ENCODE results near the gene SNRPD3. TPM values are rescaled to one million over a fixed set of nuclear protein-coding genes. Genes with fewer than 3 reads are reported as not detected.

Gene SNRPD3
- total and polyA plus RNA-seq, 9 of the 15 experiments (the other 6 are each of a cell fraction or from before 2014, with no cell fraction given), result 131 to 366 (median 274) TPM

DNA sequence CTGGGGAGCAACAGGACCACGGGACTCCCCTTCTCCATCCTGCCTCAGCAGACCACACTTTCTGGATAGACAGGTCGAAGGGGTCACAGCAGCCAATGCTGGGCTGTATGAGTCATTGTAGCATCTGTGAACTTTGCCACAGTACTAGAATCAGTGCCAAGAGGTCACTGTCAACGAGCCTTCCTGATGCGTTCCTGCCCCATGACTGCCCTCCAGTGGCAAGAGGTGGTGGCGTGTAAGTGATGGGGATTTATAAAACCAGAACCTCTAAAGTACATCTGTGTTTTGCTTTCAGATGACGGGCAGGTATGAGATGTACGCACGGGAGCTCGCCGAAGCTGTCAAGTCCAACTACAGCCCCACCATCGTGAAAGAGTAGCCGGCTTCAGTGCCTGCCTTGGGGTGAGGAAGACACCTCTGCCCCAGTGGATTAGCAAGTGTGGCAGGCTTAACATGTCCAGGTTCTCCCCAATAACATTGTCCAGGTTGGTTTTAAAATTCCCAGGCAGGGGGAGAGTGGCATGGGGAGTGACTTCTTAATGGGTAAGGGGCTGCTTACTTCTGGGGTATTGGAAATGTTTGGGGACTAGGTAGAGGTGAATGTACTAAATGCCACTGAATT, 30.3 kb upstream of the SNRPD3 start (continued):
- TF ChIP-seq FOXK2 (conservative IDR thresholded peaks at IDR 0.05 in 1 of 2, IDR thresholded peaks at IDR 0.05 in 1 of 2; ENCODE audit: low read depth in 2 of 2) (no peak), ZEB2 (IDR thresholded peaks at IDR 0.05) (peak; percentile 16; the same call in 1 of the 2 replicates), RAD51 (IDR thresholded peaks at IDR 0.05; ENCODE audit: borderline replicate concordance, low read depth) (no peak), HDAC2 (IDR thresholded peaks at IDR 0.05) (no peak), CREBBP (IDR thresholded peaks at IDR 0.05; ENCODE audit: low read depth, low read length) (no peak), LCOR (CRISPR knock-in tag; IDR thresholded peaks at IDR 0.05) (peak; percentile 37; the same call in 1 of the 2 replicates), ADNP (tag; IDR thresholded peaks at IDR 0.05) (no peak), ZNF57 (CRISPR knock-in tag; IDR thresholded peaks at IDR 0.05) (no peak), MYC (IDR thresholded peaks at IDR 0.05; ENCODE audit: low read depth, low read length) (no peak), MYC (CRISPR knock-in tag; IDR thresholded peaks at IDR 0.05; ENCODE audit: borderline replicate concordance, low read depth) (no peak), ZNF143 (CRISPR knock-in tag; IDR thresholded peaks at IDR 0.05) (no peak), PHB2 (IDR thresholded peaks at IDR 0.05; ENCODE audit: low read depth) (no peak)
- TF ChIP-seq, protein P1, sequence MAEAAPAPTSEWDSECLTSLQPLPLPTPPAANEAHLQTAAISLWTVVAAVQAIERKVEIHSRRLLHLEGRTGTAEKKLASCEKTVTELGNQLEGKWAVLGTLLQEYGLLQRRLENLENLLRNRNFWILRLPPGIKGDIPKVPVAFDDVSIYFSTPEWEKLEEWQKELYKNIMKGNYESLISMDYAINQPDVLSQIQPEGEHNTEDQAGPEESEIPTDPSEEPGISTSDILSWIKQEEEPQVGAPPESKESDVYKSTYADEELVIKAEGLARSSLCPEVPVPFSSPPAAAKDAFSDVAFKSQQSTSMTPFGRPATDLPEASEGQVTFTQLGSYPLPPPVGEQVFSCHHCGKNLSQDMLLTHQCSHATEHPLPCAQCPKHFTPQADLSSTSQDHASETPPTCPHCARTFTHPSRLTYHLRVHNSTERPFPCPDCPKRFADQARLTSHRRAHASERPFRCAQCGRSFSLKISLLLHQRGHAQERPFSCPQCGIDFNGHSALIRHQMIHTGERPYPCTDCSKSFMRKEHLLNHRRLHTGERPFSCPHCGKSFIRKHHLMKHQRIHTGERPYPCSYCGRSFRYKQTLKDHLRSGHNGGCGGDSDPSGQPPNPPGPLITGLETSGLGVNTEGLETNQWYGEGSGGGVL (CRISPR knock-in tag; IDR thresholded peaks at IDR 0.05), result no peak
- TF ChIP-seq, protein P2, sequence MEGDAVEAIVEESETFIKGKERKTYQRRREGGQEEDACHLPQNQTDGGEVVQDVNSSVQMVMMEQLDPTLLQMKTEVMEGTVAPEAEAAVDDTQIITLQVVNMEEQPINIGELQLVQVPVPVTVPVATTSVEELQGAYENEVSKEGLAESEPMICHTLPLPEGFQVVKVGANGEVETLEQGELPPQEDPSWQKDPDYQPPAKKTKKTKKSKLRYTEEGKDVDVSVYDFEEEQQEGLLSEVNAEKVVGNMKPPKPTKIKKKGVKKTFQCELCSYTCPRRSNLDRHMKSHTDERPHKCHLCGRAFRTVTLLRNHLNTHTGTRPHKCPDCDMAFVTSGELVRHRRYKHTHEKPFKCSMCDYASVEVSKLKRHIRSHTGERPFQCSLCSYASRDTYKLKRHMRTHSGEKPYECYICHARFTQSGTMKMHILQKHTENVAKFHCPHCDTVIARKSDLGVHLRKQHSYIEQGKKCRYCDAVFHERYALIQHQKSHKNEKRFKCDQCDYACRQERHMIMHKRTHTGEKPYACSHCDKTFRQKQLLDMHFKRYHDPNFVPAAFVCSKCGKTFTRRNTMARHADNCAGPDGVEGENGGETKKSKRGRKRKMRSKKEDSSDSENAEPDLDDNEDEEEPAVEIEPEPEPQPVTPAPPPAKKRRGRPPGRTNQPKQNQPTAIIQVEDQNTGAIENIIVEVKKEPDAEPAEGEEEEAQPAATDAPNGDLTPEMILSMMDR (IDR thresholded peaks at IDR 0.05 in 2 of 3, conservative IDR thresholded peaks at IDR 0.05 in 1 of 3; ENCODE audit: insufficient read depth in 2 of 3, low read depth in 1 of 3, low read length in 3 of 3), result peak; percentile 88 to 90 (median 88)
